IMR-90 (cell line): ENCODE measurements around the gene PRPS1L1.

Source experiments
- MAZ ChIP-seq: IDR thresholded peaks from 2 replicates; pipeline ENCODE4 v1.6.1; 2012; ENCODE audit warnings: low read depth, mild to moderate bottlenecking, low read length, improper control_type of control experiment, moderate library complexity, borderline replicate concordance
- POLR2A ChIP-seq: IDR thresholded peaks from 2 replicates; pipeline ENCODE4 v1.6.1; 2012; ENCODE audit warnings: mild to moderate bottlenecking, low read depth, low read length
- RFX5 ChIP-seq: IDR thresholded peaks from 2 replicates; pipeline ENCODE4 v1.8.0; 2012; ENCODE audit warnings: low read depth, mild to moderate bottlenecking, low read length, moderate library complexity
- TF ChIP-seq, protein P1 (sequence below): conservative IDR thresholded peaks from 2 replicates; pipeline ENCODE4 v1.5.1; 2012; ENCODE audit warnings: mild to moderate bottlenecking, low read depth, low read length, improper control_type of control experiment

DNA sequence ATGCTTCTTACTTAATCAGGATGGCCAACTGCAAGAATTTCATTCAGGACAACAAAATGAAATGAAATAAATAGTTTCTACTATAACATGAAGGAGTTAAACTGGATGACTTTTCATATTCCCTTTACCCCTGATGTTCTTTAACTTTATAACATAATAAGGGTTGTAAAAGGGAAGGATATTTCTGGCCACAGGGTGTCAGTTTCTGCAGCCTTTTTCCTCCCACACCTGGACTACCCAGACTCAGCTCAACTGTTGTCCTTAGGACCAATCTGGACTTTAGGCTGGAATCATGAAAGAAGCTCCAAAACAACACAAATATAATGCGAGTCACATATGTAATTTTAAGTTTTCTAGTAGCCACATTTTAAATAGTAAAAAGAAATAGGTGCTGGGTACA lies 43.4 kb downstream of the PRPS1L1 start:
- no peak for TF ChIP-seq POLR2A
- TF ChIP-seq, protein P1, sequence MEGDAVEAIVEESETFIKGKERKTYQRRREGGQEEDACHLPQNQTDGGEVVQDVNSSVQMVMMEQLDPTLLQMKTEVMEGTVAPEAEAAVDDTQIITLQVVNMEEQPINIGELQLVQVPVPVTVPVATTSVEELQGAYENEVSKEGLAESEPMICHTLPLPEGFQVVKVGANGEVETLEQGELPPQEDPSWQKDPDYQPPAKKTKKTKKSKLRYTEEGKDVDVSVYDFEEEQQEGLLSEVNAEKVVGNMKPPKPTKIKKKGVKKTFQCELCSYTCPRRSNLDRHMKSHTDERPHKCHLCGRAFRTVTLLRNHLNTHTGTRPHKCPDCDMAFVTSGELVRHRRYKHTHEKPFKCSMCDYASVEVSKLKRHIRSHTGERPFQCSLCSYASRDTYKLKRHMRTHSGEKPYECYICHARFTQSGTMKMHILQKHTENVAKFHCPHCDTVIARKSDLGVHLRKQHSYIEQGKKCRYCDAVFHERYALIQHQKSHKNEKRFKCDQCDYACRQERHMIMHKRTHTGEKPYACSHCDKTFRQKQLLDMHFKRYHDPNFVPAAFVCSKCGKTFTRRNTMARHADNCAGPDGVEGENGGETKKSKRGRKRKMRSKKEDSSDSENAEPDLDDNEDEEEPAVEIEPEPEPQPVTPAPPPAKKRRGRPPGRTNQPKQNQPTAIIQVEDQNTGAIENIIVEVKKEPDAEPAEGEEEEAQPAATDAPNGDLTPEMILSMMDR: no peak
- TF ChIP-seq RFX5: no peak
- TF ChIP-seq MAZ: no peak
